SK-N-SH treated with all-trans-retinoic acid at 6 μM for 48 hours (cell line): Measurements from ENCODE around the gene PDS5B.

Experiments
- ARNTL ChIP-seq: fragments of 450-650 bp; formaldehyde crosslinking; IDR thresholded peaks from 2 replicates; pipeline ENCODE4 v1.5.0; 2020; ENCODE audit warnings: low read depth, mild to moderate bottlenecking, moderate library complexity, borderline replicate concordance
- BACH2 ChIP-seq: fragments of 250-450 bp; sonication (Bioruptor Pico); IDR thresholded peaks from 2 replicates; pipeline ENCODE4 v1.9.0; 2021; ENCODE audit warnings: mild to moderate bottlenecking, borderline replicate concordance
- CSRNP3 ChIP-seq: fragments of 250-450 bp; sonication (Bioruptor Pico); IDR thresholded peaks from 2 replicates; pipeline ENCODE4 v1.5.1; 2021; ENCODE audit warnings: mild to moderate bottlenecking, moderate library complexity
- PATZ1 ChIP-seq: fragments of 250-450 bp; sonication (Bioruptor Pico); IDR thresholded peaks from 2 replicates; pipeline ENCODE4 v1.8.0; 2020; ENCODE audit warnings: mild to moderate bottlenecking, moderate library complexity, borderline replicate concordance
- PPARA ChIP-seq: fragments of 250-450 bp; sonication (Bioruptor Pico); IDR thresholded peaks from 2 replicates; pipeline ENCODE4 v1.5.0; 2020; ENCODE audit warnings: mild to moderate bottlenecking, borderline replicate concordance
- RARB ChIP-seq: fragments of 250-450 bp; sonication (Bioruptor Pico); IDR thresholded peaks from 2 replicates; pipeline ENCODE4 v1.8.0; 2021; ENCODE audit warnings: mild to moderate bottlenecking, moderate library complexity
- ZC3H10 ChIP-seq: fragments of 250-450 bp; sonication (Bioruptor Pico); IDR thresholded peaks from 2 replicates; pipeline ENCODE4 v1.5.1; 2021; ENCODE audit warnings: mild to moderate bottlenecking, moderate library complexity
- ZFP3 ChIP-seq: fragments of 250-450 bp; sonication (Bioruptor Pico); IDR thresholded peaks from 2 replicates; pipeline ENCODE4 v1.5.0; 2020; ENCODE audit warnings: mild to moderate bottlenecking, moderate library complexity
- ZNF70 ChIP-seq: fragments of 450-650 bp; formaldehyde crosslinking; IDR thresholded peaks from 2 replicates; pipeline ENCODE4 v1.5.0; 2020; ENCODE audit warnings: mild to moderate bottlenecking, moderate library complexity

- TF ChIP-seq PATZ1 (CRISPR knock-in tag) (no peak), ARNTL (CRISPR knock-in tag) (no peak), ZC3H10 (CRISPR knock-in tag) (no peak), CSRNP3 (CRISPR knock-in tag) (no peak), ZFP3 (CRISPR knock-in tag) (no peak), PPARA (CRISPR knock-in tag) (no peak), BACH2 (no peak), RARB (CRISPR knock-in tag) (no peak), ZNF70 (no peak)
Observed at GRCh38 chr13:32752997-32753606, 166.8 kb downstream of the PDS5B start.
